ENCODE results near the gene FLT4.

The FLT4 gene

DNA sequence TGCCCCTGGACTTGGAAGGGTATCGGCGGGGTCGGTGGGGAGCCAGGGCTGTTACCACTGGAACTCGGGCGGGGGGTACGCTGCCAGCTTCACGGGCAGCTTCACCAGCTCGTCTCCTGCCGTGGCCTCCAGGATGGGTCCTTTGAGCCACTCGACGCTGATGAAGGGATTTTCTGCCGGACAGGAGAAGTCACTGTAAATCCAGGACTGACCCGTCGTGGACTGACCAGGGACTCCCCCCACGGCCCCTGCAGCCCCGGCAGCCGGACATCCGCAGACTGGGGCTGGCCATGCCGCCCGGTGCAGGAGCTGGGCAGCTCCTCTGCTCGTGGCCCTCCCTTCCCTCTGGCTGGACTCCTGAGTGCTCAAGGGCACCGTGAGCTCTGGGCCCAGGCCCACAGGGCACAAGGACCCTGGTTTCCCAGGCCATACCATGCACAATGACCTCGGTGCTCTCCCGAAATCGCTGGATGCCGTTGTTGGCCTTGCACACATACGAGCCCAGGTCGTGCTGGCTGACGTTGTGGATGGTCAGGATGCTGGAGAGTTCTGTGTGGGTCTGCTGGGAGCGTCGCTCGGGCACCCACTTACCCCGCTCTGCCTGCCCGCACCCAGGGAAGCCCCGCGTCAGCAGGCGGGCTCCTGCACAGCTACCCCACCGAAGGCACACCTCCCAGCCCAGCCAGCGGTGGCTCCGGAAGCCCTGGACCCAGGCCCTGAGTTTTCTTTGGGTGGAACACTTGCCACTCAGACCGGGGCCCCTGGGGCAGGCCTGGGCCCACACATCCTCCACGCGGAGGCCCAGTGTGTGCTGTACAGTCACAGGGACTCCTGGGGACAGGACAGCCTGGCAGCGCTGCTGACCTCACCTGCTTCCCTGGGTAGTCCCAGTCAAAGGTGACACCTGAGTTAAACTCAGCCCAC is 20.3 kb downstream of the FLT4 start:
- H2AFZ ChIP-seq (ENCODE audit: low read depth, low read length, severe bottlenecking): no peak overlapping the region
- no peaks in the 10 kb centered on the region for H3K27me3 ChIP-seq (ENCODE audit: low read length)
- H3K4me2 ChIP-seq (ENCODE audit: low read depth, low read length, poor library complexity, severe bottlenecking): no peak overlapping the region
- no peaks in the 10 kb centered on the region for H3F3A ChIP-seq (ENCODE audit: insufficient read depth)
- no peaks in the 10 kb centered on the region for H3K9me3 ChIP-seq (ENCODE audit: insufficient read depth, low read length)
- no peak for TF ChIP-seq CTCF (IDR thresholded peaks at IDR 0.05; ENCODE audit: insufficient read depth, low read length, poor library complexity, severe bottlenecking)
- no peak for TF ChIP-seq EZH2phosphoT487 (conservative IDR thresholded peaks at IDR 0.05; ENCODE audit: low read length)
- no peak overlapping the region for H3K4me3 ChIP-seq (ENCODE audit: insufficient read depth, low read length, poor library complexity, severe bottlenecking)
- no peaks in the 10 kb centered on the region for H3K9me2 ChIP-seq (replicated peaks; ENCODE audit: insufficient read depth, low read length)
- H3K27ac ChIP-seq (ENCODE audit: low read depth, low read length): no peak overlapping the region
- H4K20me1 ChIP-seq (ENCODE audit: low read depth, low read length): no peaks in the 10 kb centered on the region
- H3K79me2 ChIP-seq (ENCODE audit: insufficient read depth, low read length): no peaks in the 10 kb centered on the region
- no peak overlapping the region for H3K9ac ChIP-seq (ENCODE audit: low read length)
- H3K36me3 ChIP-seq (ENCODE audit: low read length): no peaks in the 10 kb centered on the region

DNA sequence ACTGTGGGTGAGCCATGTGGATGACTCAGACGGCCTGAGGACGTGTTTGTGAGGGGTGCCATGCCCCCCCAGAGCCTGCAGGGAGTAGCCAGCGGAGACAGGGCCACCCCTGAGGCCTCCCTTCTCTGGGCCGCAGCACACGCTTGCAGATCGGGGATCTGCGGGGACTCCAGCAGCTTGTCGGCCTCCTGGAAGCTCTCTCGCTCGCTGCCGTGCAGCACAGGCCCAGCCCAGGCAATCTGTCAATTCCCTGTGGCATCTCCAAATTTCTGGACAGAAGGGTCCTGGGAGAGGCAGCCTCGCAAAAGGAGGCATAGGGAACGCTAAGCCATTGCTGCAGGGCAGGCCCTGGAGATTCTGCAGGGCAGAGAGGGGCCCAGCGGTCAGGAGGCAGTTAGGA is 21.2 kb downstream of the FLT4 start:
- no peak overlapping the region for H3K27ac ChIP-seq (ENCODE audit: low read depth, low read length)
- no peak overlapping the region for H3K4me2 ChIP-seq (ENCODE audit: low read depth, low read length, poor library complexity, severe bottlenecking)
- H3K9ac ChIP-seq (ENCODE audit: low read length): no peak overlapping the region
- H3K27me3 ChIP-seq (ENCODE audit: low read length): no peaks in the 10 kb centered on the region
- H4K20me1 ChIP-seq (ENCODE audit: low read depth, low read length): no peaks in the 10 kb centered on the region
- no peaks in the 10 kb centered on the region for H3K36me3 ChIP-seq (ENCODE audit: low read length)
- H3K79me2 ChIP-seq (ENCODE audit: insufficient read depth, low read length): no peaks in the 10 kb centered on the region
- no peaks in the 10 kb centered on the region for H3K9me3 ChIP-seq (ENCODE audit: insufficient read depth, low read length)
- H3K4me3 ChIP-seq (ENCODE audit: insufficient read depth, low read length, poor library complexity, severe bottlenecking): no peak overlapping the region
- no peaks in the 10 kb centered on the region for H3F3A ChIP-seq (ENCODE audit: insufficient read depth)
- H2AFZ ChIP-seq (ENCODE audit: low read depth, low read length, severe bottlenecking): no peak overlapping the region
- H3K9me2 ChIP-seq (replicated peaks; ENCODE audit: insufficient read depth, low read length): no peaks in the 10 kb centered on the region
- TF ChIP-seq CTCF (IDR thresholded peaks at IDR 0.05; ENCODE audit: insufficient read depth, low read length, poor library complexity, severe bottlenecking) (no peak), EZH2phosphoT487 (conservative IDR thresholded peaks at IDR 0.05; ENCODE audit: low read length) (no peak)

DNA sequence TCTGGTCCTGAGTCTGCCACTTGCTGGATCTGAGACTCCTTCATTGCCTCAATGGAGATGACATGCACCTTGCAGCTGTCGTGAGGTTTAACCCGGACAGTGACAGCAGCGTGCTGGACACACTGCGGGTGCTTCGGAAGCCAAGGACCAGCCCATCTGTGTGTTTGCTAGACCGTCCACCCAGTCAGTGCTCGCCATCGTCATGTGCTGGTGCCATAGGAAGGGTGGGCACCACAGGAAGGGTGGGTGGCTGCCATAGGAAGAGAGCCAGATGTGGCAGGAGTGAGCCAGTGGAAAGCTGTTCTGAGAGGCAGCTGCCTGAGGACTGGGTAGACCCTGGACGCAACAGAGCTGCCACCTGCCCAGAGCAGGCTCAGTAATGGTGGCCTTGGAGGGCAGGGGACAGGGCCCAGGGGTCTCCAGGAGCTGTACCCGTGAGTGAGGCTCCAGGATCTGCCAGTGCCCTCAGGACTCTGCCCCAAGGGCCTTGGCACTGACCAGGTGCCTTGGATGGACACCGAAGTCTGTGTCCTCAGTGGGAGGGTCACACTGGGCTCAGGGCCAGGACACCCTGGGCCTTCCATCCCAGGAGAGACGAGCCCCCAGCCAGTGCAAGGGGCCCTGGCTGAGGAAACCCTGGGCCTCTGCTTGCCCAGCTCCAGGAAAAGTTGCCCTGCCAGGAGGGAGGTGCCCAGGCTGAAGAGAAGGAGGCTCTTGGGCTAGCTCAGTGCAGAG is 21.8 kb downstream of the FLT4 start:
- no peaks in the 10 kb centered on the region for H3K27me3 ChIP-seq (ENCODE audit: low read length)

More for the DNA sequence above, 21.8 kb downstream of the FLT4 start:
- no peak overlapping the region for H3K27ac ChIP-seq (ENCODE audit: low read depth, low read length)
- H3K4me3 ChIP-seq (ENCODE audit: insufficient read depth, low read length, poor library complexity, severe bottlenecking): no peak overlapping the region
- no peaks in the 10 kb centered on the region for H3K9me3 ChIP-seq (ENCODE audit: insufficient read depth, low read length)
- H3K79me2 ChIP-seq (ENCODE audit: insufficient read depth, low read length): no peaks in the 10 kb centered on the region
- no peaks in the 10 kb centered on the region for H4K20me1 ChIP-seq (ENCODE audit: low read depth, low read length)
- no peaks in the 10 kb centered on the region for H3F3A ChIP-seq (ENCODE audit: insufficient read depth)
- H3K4me2 ChIP-seq (ENCODE audit: low read depth, low read length, poor library complexity, severe bottlenecking): no peak overlapping the region
- no peaks in the 10 kb centered on the region for H3K9me2 ChIP-seq (replicated peaks; ENCODE audit: insufficient read depth, low read length)
- no peaks in the 10 kb centered on the region for H3K36me3 ChIP-seq (ENCODE audit: low read length)
- no peak overlapping the region for H2AFZ ChIP-seq (ENCODE audit: low read depth, low read length, severe bottlenecking)
- TF ChIP-seq EZH2phosphoT487 (conservative IDR thresholded peaks at IDR 0.05; ENCODE audit: low read length) (no peak), CTCF (IDR thresholded peaks at IDR 0.05; ENCODE audit: insufficient read depth, low read length, poor library complexity, severe bottlenecking) (no peak)
- H3K9ac ChIP-seq (ENCODE audit: low read length): no peak overlapping the region
